GM19395 (cell line): ENCODE results near the gene RAP2A.
A peak's percentile ranks its signal among the peaks of the same experiment; 100 is the strongest.

Source experiments
- ATAC-seq: cut with Tn5 transposase; IDR thresholded peaks from one replicate; pipeline ENCODE4 v1.9.1; 2021; ENCODE audit warnings: mild to moderate bottlenecking, moderate library complexity; ENCODE audit not compliant: unreplicated experiment

The RAP2A gene

DNA sequence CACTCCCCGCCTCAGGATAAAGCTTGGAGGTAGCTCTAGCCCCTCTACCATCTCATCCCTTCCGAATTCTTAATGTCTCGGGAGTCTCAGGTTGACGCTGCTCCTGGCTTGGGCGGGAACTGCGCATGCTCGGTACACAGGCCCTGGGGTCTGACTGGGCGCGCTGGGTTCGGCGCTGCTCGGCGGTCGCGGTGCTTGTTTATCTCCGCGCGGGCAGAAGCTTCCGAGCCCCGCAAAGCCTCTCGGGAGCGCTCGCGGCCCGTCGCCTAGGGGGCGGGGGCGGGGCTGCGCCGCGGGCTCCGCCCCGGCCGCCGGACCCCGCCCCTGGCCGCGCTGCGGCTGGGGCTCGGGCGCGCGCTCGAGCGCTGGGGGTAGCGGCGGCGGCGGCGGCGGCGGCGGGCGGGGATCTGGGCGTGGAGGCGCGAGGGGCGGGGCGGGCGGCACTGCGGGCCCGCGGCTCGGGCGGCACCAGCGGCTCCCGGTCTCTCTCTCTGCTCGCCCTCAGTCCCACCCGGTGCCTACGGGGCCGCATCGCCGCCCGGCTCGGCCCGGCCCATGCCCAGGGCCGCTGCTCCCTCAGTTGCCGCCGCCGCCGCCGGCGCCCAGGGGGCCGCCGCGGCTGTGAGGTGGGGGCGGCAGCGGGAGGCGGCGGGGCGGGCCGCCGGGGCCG is at the start of gene RAP2A:
Gene RAP2A (plus strand): TSS at position 443 of the 670 bp plus-strand sequence. CDS start 302 bp downstream, outside the sequence.
- ATAC-seq: peak; percentile 39

DNA sequence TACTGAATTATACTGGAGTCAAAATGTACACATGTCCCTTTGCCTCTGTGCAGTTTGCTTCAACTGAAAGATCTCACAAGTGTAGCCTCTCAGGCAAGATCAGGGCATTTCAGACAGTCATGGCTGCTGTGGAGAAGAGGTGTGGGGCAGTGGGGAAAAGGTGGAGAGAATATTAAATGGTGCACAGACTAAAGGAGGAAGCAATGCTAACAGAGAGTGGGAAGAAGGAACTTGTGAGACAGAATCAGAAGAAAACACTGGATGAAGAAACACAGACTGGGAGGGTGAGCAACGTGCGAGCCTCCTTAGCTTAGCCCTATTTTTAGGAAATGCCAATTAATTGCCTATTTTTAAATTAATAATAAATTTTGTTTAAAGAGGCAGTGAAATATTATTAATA is 49.6 kb upstream of the RAP2A start:
- no peak for ATAC-seq

- no peak for ATAC-seq
Measured at GRCh38 chr13:97385146-97385545, 48.8 kb upstream of the RAP2A start.

DNA sequence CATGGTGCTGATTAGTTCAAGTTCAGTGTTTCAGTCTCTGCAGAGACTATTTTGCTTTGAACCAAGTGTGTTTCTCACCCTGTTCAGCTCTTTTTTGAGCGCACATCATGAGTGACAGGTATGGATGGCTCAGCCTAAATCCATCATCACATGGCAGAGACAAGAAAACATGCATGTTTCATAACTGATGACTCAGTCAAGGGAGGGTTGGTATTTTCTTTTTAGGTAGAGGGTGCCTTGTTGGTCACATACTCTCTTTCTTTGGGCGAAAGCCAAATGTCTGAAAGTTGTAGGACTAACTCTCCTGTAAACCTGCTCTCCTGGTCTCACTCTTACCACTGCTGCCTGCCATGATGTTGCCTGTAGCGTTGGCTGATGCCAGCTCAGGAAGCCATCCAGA is 48.1 kb upstream of the RAP2A start:
- no peak for ATAC-seq

GRCh38 chr13:97386801-97387484 is 47.0 kb upstream of the RAP2A start:
- ATAC-seq: peak; percentile 57

DNA sequence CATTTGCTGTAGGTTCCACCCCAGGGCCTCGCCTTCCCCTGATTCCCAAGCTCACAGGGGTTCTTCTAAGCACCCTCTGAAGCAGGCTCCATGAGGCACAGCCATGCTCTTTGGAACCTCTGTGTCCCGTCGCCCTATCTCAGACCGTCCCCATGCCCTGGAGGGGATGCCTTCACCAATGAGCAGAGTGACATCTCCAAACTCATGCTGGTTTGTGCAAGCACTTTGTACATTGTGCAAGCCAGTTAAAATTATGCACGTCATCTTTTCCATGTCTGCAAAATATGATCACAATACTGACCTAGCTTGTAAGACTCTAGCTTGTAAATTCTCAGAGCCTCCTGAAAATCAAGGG is 46.5 kb upstream of the RAP2A start:
- ATAC-seq: no peak

DNA sequence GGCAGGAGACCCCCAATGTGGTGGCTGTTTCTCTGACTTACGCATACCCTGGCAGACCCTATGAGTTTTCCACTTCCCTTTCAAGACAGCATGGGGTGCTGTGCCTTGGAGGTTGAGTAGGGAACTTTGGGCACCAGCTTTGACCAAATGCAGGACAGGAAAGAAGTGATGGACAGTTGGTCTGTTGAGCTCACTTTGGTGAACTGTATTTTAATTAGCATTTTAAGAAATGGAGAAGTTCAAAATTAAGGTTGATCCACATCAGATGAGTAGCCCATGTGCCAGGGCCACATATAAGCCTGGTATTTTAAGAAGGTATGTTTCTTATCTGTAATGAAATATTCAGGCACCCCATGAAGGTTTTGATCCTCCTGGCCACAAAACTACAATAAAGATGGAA is 46.1 kb upstream of the RAP2A start:
- ATAC-seq: no peak

DNA sequence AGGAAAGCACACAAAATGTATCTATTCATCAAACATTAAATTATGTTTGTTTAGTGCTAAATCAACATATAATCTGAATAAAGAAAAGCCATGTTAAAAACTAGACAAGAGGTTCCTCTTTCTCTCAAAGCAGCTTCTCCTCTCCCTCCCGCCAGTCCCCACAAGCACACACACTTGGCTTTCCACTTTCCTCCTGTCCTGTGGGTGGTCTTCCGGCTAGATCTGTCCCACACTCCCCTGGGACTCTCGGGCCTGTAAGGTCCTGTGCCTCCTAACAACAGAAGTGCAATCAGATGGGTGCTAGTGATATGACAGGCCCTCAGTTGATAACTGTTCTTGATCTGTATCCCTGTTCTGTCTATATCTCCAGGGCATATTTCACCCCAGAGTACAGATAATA is 45.6 kb upstream of the RAP2A start:
- ATAC-seq: no peak

DNA sequence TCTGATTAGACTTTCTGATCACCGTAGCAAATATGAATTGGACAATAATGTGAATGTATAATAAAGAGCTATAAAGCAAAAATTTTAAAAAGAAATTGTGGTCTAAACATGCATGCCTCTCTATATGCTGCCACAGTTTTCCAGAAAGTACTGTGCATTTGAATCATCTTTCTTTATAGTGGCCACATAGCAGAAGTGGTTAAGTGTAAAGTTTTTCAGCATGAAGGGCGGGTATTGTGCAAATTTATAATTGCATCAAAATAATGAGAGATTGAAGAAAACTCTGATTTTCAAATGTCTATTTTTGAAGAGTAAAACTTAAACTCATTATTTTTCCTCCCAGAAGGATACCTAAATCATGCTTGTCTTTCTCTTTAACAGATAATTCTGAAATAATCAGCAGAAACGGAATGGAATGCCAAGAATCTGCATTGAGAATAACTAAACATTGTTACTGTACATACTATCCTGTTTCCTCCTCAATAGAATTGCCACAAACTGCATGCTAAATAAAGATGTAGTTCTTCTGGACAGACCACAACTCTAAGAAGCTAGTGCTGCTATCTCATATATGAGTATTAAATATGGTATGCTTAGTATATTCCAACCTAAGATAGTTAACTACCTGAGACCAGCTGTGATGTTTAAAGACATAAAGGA is 42.9 kb upstream of the RAP2A start:
- ATAC-seq: no peak

DNA sequence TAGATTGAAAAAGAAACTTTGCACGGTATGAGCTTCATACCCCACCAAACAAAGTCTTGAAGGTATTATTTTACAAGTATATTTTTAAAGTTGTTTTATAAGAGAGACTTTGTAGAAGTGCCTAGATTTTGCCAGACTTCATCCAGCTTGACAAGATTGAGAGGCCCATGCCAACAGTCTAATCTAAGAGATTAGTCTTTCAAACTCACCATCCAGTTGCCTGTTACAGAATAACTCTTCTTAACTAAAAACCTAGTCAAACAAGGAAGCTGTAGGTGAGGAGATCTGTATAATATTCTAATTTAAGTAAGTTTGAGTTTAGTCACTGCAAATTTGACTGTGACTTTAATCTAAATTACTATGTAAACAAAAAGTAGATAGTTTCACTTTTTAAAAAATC is 41.9 kb upstream of the RAP2A start:
- no peak for ATAC-seq

DNA sequence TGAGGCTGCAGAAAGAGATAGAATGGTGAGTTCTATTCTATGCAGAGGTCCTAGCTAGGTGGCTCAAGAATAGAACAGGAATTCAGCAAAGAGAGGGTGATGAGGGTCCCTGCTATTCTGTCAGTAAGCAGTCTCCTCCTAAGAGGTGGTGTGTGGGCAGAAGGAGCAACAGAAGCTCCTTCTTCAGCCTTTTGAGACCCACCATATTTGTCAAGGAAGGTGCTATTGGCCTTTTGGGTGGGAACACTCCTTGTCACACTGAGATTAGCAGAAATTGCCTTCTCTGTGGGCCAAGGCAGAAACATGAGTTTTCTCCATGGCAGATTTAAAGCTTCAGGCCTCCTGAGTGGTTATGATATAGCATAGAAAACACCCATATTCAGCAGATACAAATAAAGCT is 39.4 kb upstream of the RAP2A start:
- ATAC-seq: no peak

DNA sequence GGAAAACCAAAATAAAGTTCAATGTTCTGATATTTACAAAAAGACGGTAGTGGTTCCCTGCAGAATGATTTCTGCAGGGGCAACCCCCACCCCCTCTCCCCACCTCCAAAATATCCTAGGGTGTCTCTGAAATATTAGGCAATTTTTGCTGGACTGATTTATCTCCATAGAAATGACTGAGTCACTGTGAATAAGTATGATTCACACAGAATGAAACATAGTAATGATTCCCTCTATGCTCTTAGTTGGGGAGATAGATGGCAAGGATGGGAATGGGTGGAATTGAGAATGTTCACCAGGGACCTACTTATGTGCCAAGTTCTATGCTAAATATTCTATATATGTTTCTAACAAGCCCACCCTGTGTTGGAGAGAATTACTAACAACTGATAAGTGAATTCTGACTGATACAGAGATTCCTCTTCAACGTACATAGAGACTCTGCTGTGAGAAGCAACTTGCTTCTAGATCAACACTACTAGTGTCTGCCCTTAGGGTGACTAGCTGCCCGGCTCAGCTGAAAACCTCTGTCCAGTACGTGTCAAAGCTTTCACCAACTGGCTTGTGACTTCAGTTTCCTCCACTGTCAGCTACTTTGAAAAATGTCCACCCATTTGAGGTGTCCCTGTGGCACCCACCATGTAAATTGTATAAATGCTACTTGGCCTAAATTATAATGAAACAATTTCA is 38.4 kb upstream of the RAP2A start:
- no peak for ATAC-seq

DNA sequence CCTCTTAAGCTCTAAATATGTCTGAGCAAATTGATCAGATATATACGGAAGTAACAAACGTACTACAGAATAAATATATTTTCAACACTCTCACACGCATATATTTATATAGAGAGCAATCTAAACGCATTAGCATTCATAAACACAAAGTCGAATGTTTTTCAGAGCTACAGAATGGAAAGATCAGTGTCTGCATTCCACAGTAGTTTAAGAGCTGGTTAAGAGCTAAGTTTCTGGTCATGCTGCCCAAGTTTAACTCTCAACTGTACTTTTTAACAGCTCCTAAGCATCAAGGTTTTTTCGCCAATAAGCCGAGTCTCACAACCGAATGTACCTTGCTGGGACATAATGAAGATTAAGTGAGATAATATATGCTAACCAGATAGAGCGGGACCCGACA is 36.7 kb upstream of the RAP2A start:
- no peak for ATAC-seq

GRCh38 chr13:97401421-97401820 is 32.5 kb upstream of the RAP2A start:
- ATAC-seq: no peak

- no peak for ATAC-seq
Measured at GRCh38 chr13:97403893-97404750, 29.8 kb upstream of the RAP2A start.

- no peak for ATAC-seq
Measured at GRCh38 chr13:97407540-97407939, 26.4 kb upstream of the RAP2A start.

- ATAC-seq: no peak
Measured at GRCh38 chr13:97408938-97409337, 25.0 kb upstream of the RAP2A start.

DNA sequence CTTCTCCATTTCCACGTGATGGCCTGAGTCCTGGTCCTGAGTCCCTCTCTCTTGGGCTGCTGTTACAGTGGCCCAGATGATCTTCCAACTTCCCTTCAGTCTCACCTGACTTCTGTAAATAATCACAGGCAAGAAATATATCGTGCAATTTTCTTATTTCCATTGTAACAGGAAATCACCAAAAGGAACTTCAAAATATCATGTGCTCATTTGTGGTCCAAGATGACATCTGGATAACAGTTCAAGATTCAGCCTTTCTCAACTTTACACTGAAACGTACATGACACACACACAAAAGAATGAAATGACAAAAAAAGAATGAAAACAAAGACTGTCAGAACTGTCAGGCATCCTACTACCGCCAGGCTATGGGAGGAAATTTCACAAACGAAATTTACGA is 22.0 kb upstream of the RAP2A start:
- no peak for ATAC-seq

GRCh38 chr13:97413694-97414093 is 20.3 kb upstream of the RAP2A start:
- ATAC-seq: no peak

DNA sequence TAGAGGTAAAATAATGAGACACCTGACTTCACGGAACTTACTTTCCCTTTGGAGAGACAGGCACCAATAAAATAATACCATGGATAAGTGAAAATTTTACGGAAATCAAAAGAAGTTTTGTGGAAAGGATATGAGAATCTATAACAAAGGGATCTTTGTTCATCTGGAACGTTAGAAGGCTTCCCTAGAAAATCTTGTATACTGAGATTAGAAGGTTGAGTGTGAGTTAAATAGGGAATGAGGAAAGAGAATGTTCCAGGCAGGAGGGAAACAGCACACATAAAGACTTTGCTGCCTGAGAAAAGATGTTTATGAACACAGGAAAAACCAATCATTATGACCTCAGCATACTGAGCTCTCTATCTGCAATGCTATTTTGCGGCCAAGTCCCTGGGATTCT is 19.6 kb upstream of the RAP2A start:
- ATAC-seq: no peak

GRCh38 chr13:97417698-97418097 is 16.3 kb upstream of the RAP2A start:
- ATAC-seq: no peak
